DMS153 treated with DMSO at 0.1 percent for 48 hours (cell line): Measurements from ENCODE around the gene YPEL2.
"Not testable (repeated sequence)": the region's sequence is repeated elsewhere in the genome, so short reads cannot be mapped to it uniquely, and the experiment has no call there.

ENCODE experiments used
- DNase-seq: peaks from one replicate; lab custom pipeline; 2025; ENCODE audit not compliant: unreplicated experiment; lab: John Stamatoyannopoulos, UW

The YPEL2 gene

GRCh38 chr17:59375857-59376256 is 44.4 kb downstream of the YPEL2 start:
- no peak for DNase-seq

GRCh38 chr17:59376506-59376905 is 45.1 kb downstream of the YPEL2 start:
- DNase-seq, result no peak

GRCh38 chr17:59377410-59377809 is 46.0 kb downstream of the YPEL2 start:
- peak; percentile 27 for DNase-seq

- no peak for DNase-seq
Observed at GRCh38 chr17:59378675-59379074, 47.2 kb downstream of the YPEL2 start.

- no peak for DNase-seq
Observed at GRCh38 chr17:59380474-59380873, 49.0 kb downstream of the YPEL2 start.

- peak; percentile 82 for DNase-seq
Observed at GRCh38 chr17:59381716-59382570, 50.5 kb downstream of the YPEL2 start.

GRCh38 chr17:59383893-59384292 is 52.4 kb downstream of the YPEL2 start:
- DNase-seq, result no peak

GRCh38 chr17:59387351-59388068 is 56.1 kb downstream of the YPEL2 start:
- no peak for DNase-seq

GRCh38 chr17:59388069-59388556 is 56.7 kb downstream of the YPEL2 start:
- no peak for DNase-seq

GRCh38 chr17:59389066-59389465 is 57.6 kb downstream of the YPEL2 start:
- no peak for DNase-seq

GRCh38 chr17:59391021-59391420 is 59.6 kb downstream of the YPEL2 start:
- no peak for DNase-seq

GRCh38 chr17:59392973-59393679 is 61.7 kb downstream of the YPEL2 start:
- no peak for DNase-seq

- DNase-seq, result not testable (repeated sequence)
Observed at GRCh38 chr17:59393742-59394410, 62.4 kb downstream of the YPEL2 start.

- no peak for DNase-seq
Observed at GRCh38 chr17:59396134-59396826, 64.8 kb downstream of the YPEL2 start.

GRCh38 chr17:59397316-59398073 is 66.0 kb downstream of the YPEL2 start:
- DNase-seq, result no peak

GRCh38 chr17:59399914-59400313 is 68.5 kb downstream of the YPEL2 start:
- no peak for DNase-seq

- DNase-seq, result no peak
Observed at GRCh38 chr17:59400858-59401257, 69.4 kb downstream of the YPEL2 start.

- no peak for DNase-seq
Observed at GRCh38 chr17:59401274-59401673, 69.8 kb downstream of the YPEL2 start.

GRCh38 chr17:59401725-59402124 is 70.3 kb downstream of the YPEL2 start:
- DNase-seq, result no peak

GRCh38 chr17:59402760-59403159 is 71.3 kb downstream of the YPEL2 start:
- DNase-seq, result no peak
